Loucy (cell line): ENCODE results near the gene ACSBG1.

ENCODE experiments used
- H2AFZ ChIP-seq: fragments of 200-600 bp; sonication (generic); 2 replicates; pipeline ENCODE4 v1.6.0; 2016; ENCODE audit warnings: antibody characterized with exemption, mild to moderate bottlenecking, low read length, moderate library complexity
- H3F3A ChIP-seq: fragments of 200-600 bp; 2 replicates; pipeline ENCODE4 v1.6.0; 2016; ENCODE audit warnings: antibody characterized with exemption, low read depth, mild to moderate bottlenecking
- H3K27me3 ChIP-seq: fragments of 200-600 bp; sonication (generic); 2 replicates; pipeline ENCODE4 v1.6.1; 2014; ENCODE audit warnings: low read length, mild to moderate bottlenecking; ENCODE audit not compliant: insufficient read depth, poor library complexity, severe bottlenecking
- H3K36me3 ChIP-seq: fragments of 200-600 bp; sonication (generic); 2 replicates; pipeline ENCODE4 v1.6.1; 2016; ENCODE audit warnings: low read length; ENCODE audit not compliant: insufficient read depth
- H3K4me1 ChIP-seq: fragments of 200-600 bp; sonication (generic); 2 replicates; pipeline ENCODE4 v1.5.1; 2014; ENCODE audit warnings: low read length, mild to moderate bottlenecking; ENCODE audit not compliant: insufficient read depth, poor library complexity, severe bottlenecking
- H3K4me2 ChIP-seq: fragments of 200-600 bp; sonication (generic); 2 replicates; pipeline ENCODE4 v1.6.0; 2014; ENCODE audit warnings: antibody characterized with exemption, low read length, low read depth, mild to moderate bottlenecking; ENCODE audit not compliant: poor library complexity, severe bottlenecking
- H3K4me3 ChIP-seq: fragments of 200-600 bp; sonication (generic); 2 replicates; pipeline ENCODE4 v1.5.1; 2014; ENCODE audit warnings: low read length, mild to moderate bottlenecking, mixed read lengths; ENCODE audit not compliant: poor library complexity, severe bottlenecking
- H3K79me2 ChIP-seq: fragments of 200-600 bp; sonication (generic); 2 replicates; pipeline ENCODE4 v1.6.1; 2014; ENCODE audit warnings: low read length; ENCODE audit not compliant: insufficient read depth
- H3K9ac ChIP-seq: fragments of 200-600 bp; sonication (generic); 2 replicates; pipeline ENCODE4 v1.6.0; 2014; ENCODE audit warnings: mild to moderate bottlenecking, low read depth, low read length, moderate library complexity; ENCODE audit not compliant: poor library complexity, severe bottlenecking
- H3K9me2 ChIP-seq: fragments of 200-600 bp; sonication (generic); replicated peaks from 2 replicates; pipeline ENCODE4 v1.6.1; 2016; ENCODE audit warnings: low read depth, low read length, mixed read lengths
- H3K9me3 ChIP-seq: fragments of 200-600 bp; sonication (generic); 2 replicates; pipeline ENCODE4 v1.6.1; 2014; ENCODE audit warnings: mild to moderate bottlenecking, antibody characterized with exemption, low read length, low read depth; ENCODE audit not compliant: insufficient read depth
- H4K20me1 ChIP-seq: fragments of 200-600 bp; sonication (generic); 2 replicates; pipeline ENCODE4 v1.6.0; 2014; ENCODE audit warnings: antibody characterized with exemption, low read length, mild to moderate bottlenecking; ENCODE audit not compliant: insufficient read depth, poor library complexity, severe bottlenecking
- EZH2phosphoT487 ChIP-seq: fragments of 200-600 bp; IDR thresholded peaks from 2 replicates; pipeline ENCODE4 v1.6.1; 2018; ENCODE audit warnings: antibody characterized with exemption, mild to moderate bottlenecking, moderate library complexity, borderline replicate concordance
- TF ChIP-seq, protein P1 (sequence below): fragments of 200-600 bp; sonication (generic); conservative IDR thresholded peaks from 2 replicates; pipeline ENCODE4 v1.5.1; 2014; ENCODE audit warnings: mild to moderate bottlenecking, antibody characterized with exemption, low read length

ACSBG1 gene

GRCh38 chr15:78265137-78265460, 30.7 kb upstream of the ACSBG1 start:
- no peak overlapping the region for H2AFZ ChIP-seq

GRCh38 chr15:78264304-78265136, 30.2 kb upstream of the ACSBG1 start, which contains the start of gene DNAJA4:
TSS of gene DNAJA4 (plus strand) at chr15:78264562. CDS start at chr15:78264764, 202 bp downstream.
- TF ChIP-seq, protein P1, sequence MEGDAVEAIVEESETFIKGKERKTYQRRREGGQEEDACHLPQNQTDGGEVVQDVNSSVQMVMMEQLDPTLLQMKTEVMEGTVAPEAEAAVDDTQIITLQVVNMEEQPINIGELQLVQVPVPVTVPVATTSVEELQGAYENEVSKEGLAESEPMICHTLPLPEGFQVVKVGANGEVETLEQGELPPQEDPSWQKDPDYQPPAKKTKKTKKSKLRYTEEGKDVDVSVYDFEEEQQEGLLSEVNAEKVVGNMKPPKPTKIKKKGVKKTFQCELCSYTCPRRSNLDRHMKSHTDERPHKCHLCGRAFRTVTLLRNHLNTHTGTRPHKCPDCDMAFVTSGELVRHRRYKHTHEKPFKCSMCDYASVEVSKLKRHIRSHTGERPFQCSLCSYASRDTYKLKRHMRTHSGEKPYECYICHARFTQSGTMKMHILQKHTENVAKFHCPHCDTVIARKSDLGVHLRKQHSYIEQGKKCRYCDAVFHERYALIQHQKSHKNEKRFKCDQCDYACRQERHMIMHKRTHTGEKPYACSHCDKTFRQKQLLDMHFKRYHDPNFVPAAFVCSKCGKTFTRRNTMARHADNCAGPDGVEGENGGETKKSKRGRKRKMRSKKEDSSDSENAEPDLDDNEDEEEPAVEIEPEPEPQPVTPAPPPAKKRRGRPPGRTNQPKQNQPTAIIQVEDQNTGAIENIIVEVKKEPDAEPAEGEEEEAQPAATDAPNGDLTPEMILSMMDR: no peak
- TF ChIP-seq EZH2phosphoT487: no peak
- no peaks in the 10 kb centered on the region for H3K9me2 ChIP-seq
- no peak within 1 kb of the TSS for H3K9ac ChIP-seq
- H3K36me3 ChIP-seq: no peaks in the 10 kb centered on the region
- no peak within 1 kb of the TSS for H2AFZ ChIP-seq
- H4K20me1 ChIP-seq: no peaks in the 10 kb centered on the region
- H3K4me3 ChIP-seq: no peak within 1 kb of the TSS
- H3K27me3 ChIP-seq: no peaks in the 10 kb centered on the region
- no peaks in the 10 kb centered on the region for H3K79me2 ChIP-seq
- H3F3A ChIP-seq: no peaks in the 10 kb centered on the region
- H3K4me1 ChIP-seq: no peaks in the 10 kb centered on the region
- no peak within 1 kb of the TSS for H3K4me2 ChIP-seq
- no peaks in the 10 kb centered on the region for H3K9me3 ChIP-seq

More at GRCh38 chr15:78265137-78265460, 30.7 kb upstream of the ACSBG1 start:
- Histone ChIP-seq H3K9me3 (no peaks in the 10 kb centered on the region), H3K9ac (no peak overlapping the region), H3K4me1 (no peaks in the 10 kb centered on the region), H3K4me3 (no peak overlapping the region), H4K20me1 (no peaks in the 10 kb centered on the region), H3K27me3 (no peaks in the 10 kb centered on the region), H3K4me2 (no peak overlapping the region), H3K9me2 (no peaks in the 10 kb centered on the region), H3F3A (no peaks in the 10 kb centered on the region), H3K79me2 (no peaks in the 10 kb centered on the region), H3K36me3 (no peaks in the 10 kb centered on the region)
- TF ChIP-seq EZH2phosphoT487: no peak
- TF ChIP-seq, protein P1: no peak

DNA sequence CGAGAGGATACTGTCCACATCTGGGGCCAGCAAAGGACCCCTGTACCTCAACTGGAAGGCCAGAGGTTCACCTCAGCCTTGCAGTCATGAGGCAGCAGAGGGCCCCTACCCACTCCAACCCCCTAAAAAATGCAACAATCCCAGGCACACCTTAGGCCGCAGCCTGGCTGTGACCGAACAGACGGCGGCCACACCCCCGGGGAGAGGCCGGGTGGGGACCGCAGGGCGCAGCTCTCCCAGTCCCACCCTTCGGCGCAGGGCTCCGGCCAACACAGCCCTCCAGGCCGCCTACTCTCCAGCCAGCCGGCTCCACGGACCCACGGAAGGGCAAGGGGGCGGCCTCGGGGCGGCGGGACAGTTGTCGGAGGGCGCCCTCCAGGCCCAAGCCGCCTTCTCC, 29.5 kb upstream of the ACSBG1 start:
- Histone ChIP-seq H3K36me3 (no peaks in the 10 kb centered on the region), H3K4me3 (no peak overlapping the region), H3K79me2 (no peaks in the 10 kb centered on the region), H3K4me1 (no peaks in the 10 kb centered on the region), H3K9me2 (no peaks in the 10 kb centered on the region), H4K20me1 (no peaks in the 10 kb centered on the region), H3K9ac (no peak overlapping the region), H2AFZ (no peak overlapping the region), H3K4me2 (no peak overlapping the region), H3K9me3 (no peaks in the 10 kb centered on the region), H3F3A (no peaks in the 10 kb centered on the region), H3K27me3 (no peaks in the 10 kb centered on the region)
- TF ChIP-seq EZH2phosphoT487: no peak

- Histone ChIP-seq H3K27me3 (no peaks in the 10 kb centered on the region), H3K9me2 (no peaks in the 10 kb centered on the region), H3K9me3 (no peaks in the 10 kb centered on the region), H3F3A (no peaks in the 10 kb centered on the region), H3K36me3 (no peaks in the 10 kb centered on the region), H3K79me2 (no peaks in the 10 kb centered on the region), H3K4me2 (no peak overlapping the region), H2AFZ (no peak overlapping the region), H3K4me1 (no peaks in the 10 kb centered on the region), H3K4me3 (no peak overlapping the region), H4K20me1 (no peaks in the 10 kb centered on the region), H3K9ac (no peak overlapping the region)
- TF ChIP-seq EZH2phosphoT487: no peak
- TF ChIP-seq, protein P1: no peak
Observed at GRCh38 chr15:78263351-78263781, 29.0 kb upstream of the ACSBG1 start.
